Loucy (cell line): ENCODE measurements around the gene SSBP2.

ENCODE experiments used
- CTCF ChIP-seq: fragments of 200-600 bp; sonication (generic); conservative IDR thresholded peaks from 2 replicates; pipeline ENCODE4 v1.5.1; 2014; ENCODE audit warnings: mild to moderate bottlenecking, antibody characterized with exemption, low read length
- EZH2phosphoT487 ChIP-seq: fragments of 200-600 bp; IDR thresholded peaks from 2 replicates; pipeline ENCODE4 v1.6.1; 2018; ENCODE audit warnings: antibody characterized with exemption, mild to moderate bottlenecking, moderate library complexity, borderline replicate concordance

- TF ChIP-seq CTCF (no peak), EZH2phosphoT487 (no peak)
Measured at GRCh38 chr5:81428446-81428845, 322.5 kb downstream of the SSBP2 start.
